GM12878 (cell line): ENCODE measurements around the gene DNMT3A. TPM values are rescaled to one million over a fixed set of nuclear protein-coding genes. Genes with fewer than 3 reads are reported as not detected.

ENCODE experiments used
- ATAC-seq: fragments of 200-7000 bp; cut with Tn5 transposase; 3 replicates; pipeline ENCODE4 v1.9.1; 2020; ENCODE audit warnings: mild to moderate bottlenecking, moderate library complexity
- BruUV-seq: library from RNA; stranded (reverse); fragments of 400-500 nt; replicated peaks from 2 replicates; lab custom pipeline; 2021; lab: Mats Ljungman, UMichigan
- CTCF ChIA-PET: fragments of 300-600 bp; sonication (Branson Sonifier 250); formaldehyde crosslinking; extraction: SDS; loops from one replicate; lab custom pipeline; 2021; ENCODE audit warnings: inconsistent platforms; lab: Yijun Ruan, JAX
- POLR2A ChIA-PET: fragments of 350-600 bp; formaldehyde crosslinking; extraction: SDS; loops from one replicate; lab custom pipeline; 2021; ENCODE audit warnings: inconsistent platforms; lab: Charles Lee
- RAD21 ChIA-PET: fragments of 300-600 bp; sonication (Branson Sonifier 250); formaldehyde crosslinking; loops from one replicate; lab custom pipeline; 2023; ENCODE audit warnings: antibody characterized with exemption; ENCODE audit not compliant: unreplicated experiment; lab: Charles Lee
- SMC1A ChIA-PET: fragments of 300-600 bp; sonication (Branson Sonifier 250); formaldehyde crosslinking; loops from one replicate; lab custom pipeline; 2023; ENCODE audit not compliant: unreplicated experiment, uncharacterized antibody; lab: Charles Lee
- DNase-seq: peaks from one replicate; pipeline ENCODE4 v3.0.0-alpha.2; 2011; ENCODE audit warnings: low read depth, low spot score
- FAIRE-seq: peaks from 3 replicates; lab custom pipeline; 2011; peaks lifted over from hg19 to GRCh38; lab: Jason Lieb, UNC
- H2AFZ ChIP-seq: 2 replicates; pipeline ENCODE4 v1.6.0; 2011; ENCODE audit warnings: low read depth, low read length, control low read depth; ENCODE audit not compliant: control insufficient read depth
- H3K27ac ChIP-seq: 2 replicates; pipeline ENCODE4 v1.5.1; 2011; ENCODE audit warnings: control low read depth; ENCODE audit not compliant: control insufficient read depth, insufficient read depth
- H3K27me3 ChIP-seq, 2 experiments: replicated peaks in 1 of 2; 2 replicates each; pipeline versions ENCODE4 v1.6.0 to v1.6.1; 2011; ENCODE audit warnings: low read length in 1 of 2; ENCODE audit not compliant: control insufficient read depth in 2 of 2, insufficient read depth in 2 of 2
- H3K36me3 ChIP-seq, 2 experiments: 2 replicates each; pipeline ENCODE4 v1.5.1; 2011; ENCODE audit warnings: low read length in 1 of 2; ENCODE audit not compliant: control insufficient read depth in 2 of 2, insufficient read depth in 2 of 2
- H3K4me1 ChIP-seq: 2 replicates; pipeline ENCODE4 v1.6.1; 2011; ENCODE audit warnings: mild to moderate bottlenecking, low read length, moderate library complexity, mixed read lengths; ENCODE audit not compliant: control insufficient read depth, insufficient read depth
- H3K4me2 ChIP-seq: 2 replicates; pipeline ENCODE4 v1.6.0; 2011; ENCODE audit warnings: control low read depth; ENCODE audit not compliant: control insufficient read depth, insufficient read depth
- H3K4me3 ChIP-seq: fragments of 200-600 bp; sonication (generic); 2 replicates; pipeline ENCODE4 v1.5.1; 2016
- H3K79me2 ChIP-seq: 2 replicates; pipeline ENCODE4 v1.6.0; 2011; ENCODE audit warnings: low read length; ENCODE audit not compliant: control insufficient read depth, insufficient read depth
- H3K9ac ChIP-seq: 2 replicates; pipeline ENCODE4 v1.8.0; 2011; ENCODE audit warnings: low read length, control low read depth, mixed read lengths; ENCODE audit not compliant: control insufficient read depth, insufficient read depth
- H3K9me3 ChIP-seq: replicated peaks from 3 replicates; pipeline ENCODE4 v1.5.1; 2011; ENCODE audit warnings: mild to moderate bottlenecking, low read length; ENCODE audit not compliant: control insufficient read depth, insufficient read depth
- H4K20me1 ChIP-seq: 2 replicates; pipeline ENCODE4 v1.6.0; 2011; ENCODE audit not compliant: control insufficient read depth, insufficient read depth
- ATF7 ChIP-seq: fragments of 450-650 bp; IDR thresholded peaks from 2 replicates; pipeline ENCODE4 v1.6.1; 2016; ENCODE audit warnings: low read depth, mild to moderate bottlenecking
- BHLHE40 ChIP-seq, 2 experiments: fragments of 450-650 bp in 1 of 2; IDR thresholded peaks; 2 replicates each; pipeline ENCODE4 v1.6.1; 2011 to 2017; ENCODE audit warnings: low read depth in 2 of 2, borderline replicate concordance in 1 of 2, improper control_type of control experiment in 1 of 2, low read length in 1 of 2, mild to moderate bottlenecking in 1 of 2
- CHD1 ChIP-seq: IDR thresholded peaks from 2 replicates; pipeline ENCODE4 v1.6.1; 2012; ENCODE audit warnings: low read depth, low read length, improper control_type of control experiment
- CREB1 ChIP-seq: IDR thresholded peaks from 2 replicates; pipeline ENCODE4 v1.6.1; 2012; ENCODE audit warnings: low read depth, mild to moderate bottlenecking, inconsistent platforms
- JUND ChIP-seq: IDR thresholded peaks from 2 replicates; pipeline ENCODE4 v1.6.1; 2012; ENCODE audit warnings: low read depth, mild to moderate bottlenecking, low read length, improper control_type of control experiment, moderate library complexity
- MEF2A ChIP-seq: IDR thresholded peaks from 2 replicates; pipeline ENCODE4 v1.6.1; 2011; ENCODE audit warnings: low read depth, mild to moderate bottlenecking, low read length, moderate library complexity; ENCODE audit not compliant: insufficient read depth
- PAX5 ChIP-seq: IDR thresholded peaks from 2 replicates; pipeline ENCODE4 v1.6.1; 2011; ENCODE audit warnings: low read depth, low read length, borderline replicate concordance
- RAD21 ChIP-seq: IDR thresholded peaks from 2 replicates; pipeline ENCODE4 v1.6.1; 2011; ENCODE audit warnings: mild to moderate bottlenecking, low read depth, low read length, moderate library complexity; ENCODE audit not compliant: insufficient read depth
- RB1 ChIP-seq: fragments of 450-650 bp; formaldehyde crosslinking; IDR thresholded peaks from 2 replicates; pipeline ENCODE4 v1.6.1; 2017; ENCODE audit warnings: mild to moderate bottlenecking, borderline replicate concordance
- RUNX3 ChIP-seq: IDR thresholded peaks from 2 replicates; pipeline ENCODE4 v1.6.1; 2012; ENCODE audit warnings: low read length, inconsistent platforms
- SPI1 ChIP-seq: IDR thresholded peaks from 2 replicates; pipeline ENCODE4 v1.6.1; 2011; ENCODE audit warnings: low read depth, mild to moderate bottlenecking, low read length, moderate library complexity, borderline replicate concordance; ENCODE audit not compliant: insufficient read depth
- TBL1XR1 ChIP-seq: IDR thresholded peaks from 2 replicates; pipeline ENCODE4 v1.6.1; 2012; ENCODE audit warnings: low read depth, low read length, improper control_type of control experiment
- WGBS: methylation state at CpG from one replicate; pipeline ENCODE4 v1.1.6; 2016; ENCODE audit warnings: low lambda C conversion rate; ENCODE audit not compliant: insufficient replicate concordance, insufficient coverage; ENCODE audit errors: missing lambda C conversion rate; 5-methylcytosine and 5-hydroxymethylcytosine counted together
- in situ Hi-C: fragments of 300-500 bp; cut with MboI; formaldehyde crosslinking; loops from 9 replicates; pipeline ENCODE4 v1.14.3; 2018; ENCODE audit warnings: mixed read lengths
- intact Hi-C: fragments of 100-400 bp; cut with micrococcal nuclease; formaldehyde crosslinking; loops from one replicate; pipeline ENCODE4 v1.14.2; 2022; ENCODE audit not compliant: unreplicated experiment
- polyA plus RNA-seq, 11 experiments: library from polyadenylated mRNA; depleted of rRNA in 4 of 11; unstranded in 6 of 11; stranded (reverse) in 5 of 11; fragments of >200 nt; fragmentation: Nextera tagmentation in 4 of 11; fragmentation: Illumina TruSeq in 1 of 11; extraction: Ambion mirVana in 4 of 11; extraction: Trizol in 1 of 11; gene quantifications; 1 replicate in 1 of 11; 2 replicates in 10 of 11; pipeline versions ENCODE4 v1.2.1 to v1.2.3, GENCODE V29; 2011 to 2016; ENCODE audit warnings: inconsistent platforms in 2 of 11, missing spikeins in 2 of 11, low read depth in 1 of 11
- total RNA-seq, 4 experiments: library from RNA; depleted of rRNA in 3 of 4; stranded (reverse); fragments of >200 nt in 3 of 4; fragmentation: Illumina TruSeq in 1 of 4; extraction: Trizol in 1 of 4; gene quantifications; 2 replicates each; pipeline versions ENCODE4 v1.2.1 to v1.2.3, GENCODE V29; 2013 to 2021
- TF ChIP-seq, protein P1 (sequence below): IDR thresholded peaks from 2 replicates; pipeline ENCODE4 v1.6.1; 2012; ENCODE audit warnings: low read length, inconsistent platforms
- TF ChIP-seq, protein P2 (sequence below): IDR thresholded peaks from 2 replicates; pipeline ENCODE4 v1.6.1; 2011; ENCODE audit warnings: low read depth, low read length, improper control_type of control experiment, borderline replicate concordance
- TF ChIP-seq, protein P3 (sequence below): fragments of 450-650 bp; IDR thresholded peaks from 2 replicates; pipeline ENCODE4 v1.6.1; 2017; ENCODE audit warnings: mild to moderate bottlenecking, moderate library complexity

DNMT3A gene
- total and polyA plus RNA-seq, 10 of the 15 experiments (the other 5 are each of a cell fraction or from before 2014, with no cell fraction given) = 7.4 to 51.6 (median 17.4) TPM

DNA sequence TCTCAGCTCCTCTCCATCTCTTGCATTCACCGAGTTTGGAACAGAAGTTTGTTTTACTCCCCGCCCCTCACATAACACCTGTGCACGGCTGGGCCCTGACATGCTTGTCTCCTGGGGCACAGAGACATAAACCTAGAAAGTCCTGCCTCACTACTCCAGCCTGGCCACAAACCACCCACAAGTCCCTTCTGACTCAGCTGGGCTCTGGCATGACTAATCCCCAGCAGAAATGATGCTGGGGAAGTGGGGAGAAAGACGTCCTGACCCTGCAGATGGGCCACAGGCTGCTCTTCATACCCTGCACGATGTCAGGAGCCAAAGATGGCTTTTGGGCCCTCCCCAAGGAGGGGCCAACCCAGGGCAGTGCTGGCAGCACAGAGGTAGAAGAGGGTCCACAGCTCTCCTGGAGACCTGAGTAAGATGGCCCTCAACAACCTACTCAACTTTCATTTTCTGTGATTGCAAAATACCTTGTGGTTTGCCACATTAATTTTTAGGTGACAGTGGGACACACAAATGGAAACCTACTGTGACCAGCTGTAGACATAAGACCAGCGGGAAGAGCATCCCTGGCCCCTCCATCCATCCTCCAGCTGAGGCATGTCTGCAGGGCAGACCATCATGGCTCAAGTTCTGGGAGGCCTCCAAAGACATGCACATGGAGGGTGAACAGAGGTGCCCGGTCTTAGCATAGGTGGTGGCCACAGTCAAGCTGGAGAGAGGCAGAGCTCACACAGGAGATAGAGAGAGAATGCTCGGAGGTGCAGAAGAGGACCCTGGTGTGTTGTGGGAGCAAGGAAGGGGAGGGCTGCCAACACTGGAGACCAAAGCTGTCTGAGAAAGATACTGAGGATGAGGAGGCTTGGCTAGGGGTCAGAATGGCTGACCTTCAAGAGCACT lies 40.0 kb downstream of the DNMT3A start:
- Histone ChIP-seq H3K9ac (no peak overlapping the region), H3K4me2 (peak overlapping the region; percentile 86), H2AFZ (no peak overlapping the region), H3K4me1 (peaks cover 36% of the 10 kb centered on the region), H3K36me3 (peaks cover 10 to 26% of the 10 kb centered on the region in 2 experiments; a peak in 3 of 4 replicates), H3K79me2 (no peaks in the 10 kb centered on the region), H3K9me3 (no peaks in the 10 kb centered on the region), H3K27ac (peak overlapping the region; percentile 54), H4K20me1 (no peaks in the 10 kb centered on the region), H3K4me3 (peak overlapping the region; percentile 43), H3K27me3 (no peaks in the 10 kb centered on the region)
- in situ Hi-C loops = loop anchor here (5.0 kb wide), 1 partner anchor 116 kb away; no protein-coding TSS in a partner anchor
- ChIA-PET SMC1A (interaction anchor here (0.6 to 4.1 kb wide), 17 partner anchors 15 to 305 kb away, joined by 3 to 35 read pairs (median 5); no protein-coding TSS in a partner anchor), POLR2A (interaction anchor here (0.5 to 1.8 kb wide), 15 partner anchors 11 to 269 kb away, joined by 3 to 7 read pairs (median 4); no protein-coding TSS in a partner anchor), CTCF (interaction anchor here (0.6 to 5.8 kb wide), 15 partner anchors 9 to 1361 kb away, joined by 3 to 59 read pairs (median 4); no protein-coding TSS in a partner anchor), RAD21 (interaction anchor here (0.7 to 3.0 kb wide), 20 partner anchors 13 to 265 kb away, joined by 3 to 41 read pairs (median 4); no protein-coding TSS in a partner anchor)
- peak; percentile 99 for FAIRE-seq
- intact Hi-C loops = loop anchor here (1.0 to 5.0 kb wide), 5 partner anchors 21 to 266 kb away; partner anchors contain the start of gene DNMT3A
- DNase-seq = peak; percentile 95
- BruUV-seq = no TSS peak
- ATAC-seq = peak; percentile 95
- 8% methylated on average over 8 of the region's 8 CpGs for WGBS
- TF ChIP-seq CHD1 = no peak
- TF ChIP-seq, protein P1, sequence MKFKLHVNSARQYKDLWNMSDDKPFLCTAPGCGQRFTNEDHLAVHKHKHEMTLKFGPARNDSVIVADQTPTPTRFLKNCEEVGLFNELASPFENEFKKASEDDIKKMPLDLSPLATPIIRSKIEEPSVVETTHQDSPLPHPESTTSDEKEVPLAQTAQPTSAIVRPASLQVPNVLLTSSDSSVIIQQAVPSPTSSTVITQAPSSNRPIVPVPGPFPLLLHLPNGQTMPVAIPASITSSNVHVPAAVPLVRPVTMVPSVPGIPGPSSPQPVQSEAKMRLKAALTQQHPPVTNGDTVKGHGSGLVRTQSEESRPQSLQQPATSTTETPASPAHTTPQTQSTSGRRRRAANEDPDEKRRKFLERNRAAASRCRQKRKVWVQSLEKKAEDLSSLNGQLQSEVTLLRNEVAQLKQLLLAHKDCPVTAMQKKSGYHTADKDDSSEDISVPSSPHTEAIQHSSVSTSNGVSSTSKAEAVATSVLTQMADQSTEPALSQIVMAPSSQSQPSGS = peak; percentile 95
- TF ChIP-seq, protein P2, sequence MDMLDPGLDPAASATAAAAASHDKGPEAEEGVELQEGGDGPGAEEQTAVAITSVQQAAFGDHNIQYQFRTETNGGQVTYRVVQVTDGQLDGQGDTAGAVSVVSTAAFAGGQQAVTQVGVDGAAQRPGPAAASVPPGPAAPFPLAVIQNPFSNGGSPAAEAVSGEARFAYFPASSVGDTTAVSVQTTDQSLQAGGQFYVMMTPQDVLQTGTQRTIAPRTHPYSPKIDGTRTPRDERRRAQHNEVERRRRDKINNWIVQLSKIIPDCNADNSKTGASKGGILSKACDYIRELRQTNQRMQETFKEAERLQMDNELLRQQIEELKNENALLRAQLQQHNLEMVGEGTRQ = no peak
- TF ChIP-seq CREB1 = peak; percentile 79
- peak; percentile 88 for TF ChIP-seq JUND
- peak; percentile 99 for TF ChIP-seq RUNX3
- peak; percentile 31; the same call in 1 of the 2 replicates for TF ChIP-seq RB1
- peak; percentile 99 for TF ChIP-seq PAX5
- TF ChIP-seq SPI1 = peak; percentile 90
- TF ChIP-seq RAD21 = no peak
- peak; percentile 87 for TF ChIP-seq ATF7
- TF ChIP-seq, protein P3, sequence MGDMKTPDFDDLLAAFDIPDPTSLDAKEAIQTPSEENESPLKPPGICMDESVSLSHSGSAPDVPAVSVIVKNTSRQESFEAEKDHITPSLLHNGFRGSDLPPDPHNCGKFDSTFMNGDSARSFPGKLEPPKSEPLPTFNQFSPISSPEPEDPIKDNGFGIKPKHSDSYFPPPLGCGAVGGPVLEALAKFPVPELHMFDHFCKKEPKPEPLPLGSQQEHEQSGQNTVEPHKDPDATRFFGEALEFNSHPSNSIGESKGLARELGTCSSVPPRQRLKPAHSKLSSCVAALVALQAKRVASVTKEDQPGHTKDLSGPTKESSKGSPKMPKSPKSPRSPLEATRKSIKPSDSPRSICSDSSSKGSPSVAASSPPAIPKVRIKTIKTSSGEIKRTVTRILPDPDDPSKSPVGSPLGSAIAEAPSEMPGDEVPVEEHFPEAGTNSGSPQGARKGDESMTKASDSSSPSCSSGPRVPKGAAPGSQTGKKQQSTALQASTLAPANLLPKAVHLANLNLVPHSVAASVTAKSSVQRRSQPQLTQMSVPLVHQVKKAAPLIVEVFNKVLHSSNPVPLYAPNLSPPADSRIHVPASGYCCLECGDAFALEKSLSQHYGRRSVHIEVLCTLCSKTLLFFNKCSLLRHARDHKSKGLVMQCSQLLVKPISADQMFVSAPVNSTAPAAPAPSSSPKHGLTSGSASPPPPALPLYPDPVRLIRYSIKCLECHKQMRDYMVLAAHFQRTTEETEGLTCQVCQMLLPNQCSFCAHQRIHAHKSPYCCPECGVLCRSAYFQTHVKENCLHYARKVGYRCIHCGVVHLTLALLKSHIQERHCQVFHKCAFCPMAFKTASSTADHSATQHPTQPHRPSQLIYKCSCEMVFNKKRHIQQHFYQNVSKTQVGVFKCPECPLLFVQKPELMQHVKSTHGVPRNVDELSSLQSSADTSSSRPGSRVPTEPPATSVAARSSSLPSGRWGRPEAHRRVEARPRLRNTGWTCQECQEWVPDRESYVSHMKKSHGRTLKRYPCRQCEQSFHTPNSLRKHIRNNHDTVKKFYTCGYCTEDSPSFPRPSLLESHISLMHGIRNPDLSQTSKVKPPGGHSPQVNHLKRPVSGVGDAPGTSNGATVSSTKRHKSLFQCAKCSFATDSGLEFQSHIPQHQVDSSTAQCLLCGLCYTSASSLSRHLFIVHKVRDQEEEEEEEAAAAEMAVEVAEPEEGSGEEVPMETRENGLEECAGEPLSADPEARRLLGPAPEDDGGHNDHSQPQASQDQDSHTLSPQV = no peak
- peak; percentile 85 to 87 for TF ChIP-seq BHLHE40 (IDR thresholded peaks at IDR 0.05; ENCODE audit: borderline replicate concordance in 1 of 2, low read depth in 2 of 2, low read length in 1 of 2)
- TF ChIP-seq MEF2A = peak; percentile 82
- TF ChIP-seq TBL1XR1 = peak; percentile 98
